Smooth muscle cell (in vitro differentiated cells): ENCODE data around the gene KDM6B. TPM values are rescaled to one million over a fixed set of nuclear protein-coding genes. Genes with fewer than 3 reads are reported as not detected.

Experiments used
- DNase-seq: peaks from one replicate; lab custom pipeline; 2025; ENCODE audit not compliant: unreplicated experiment; lab: John Stamatoyannopoulos, UW
- H2AFZ ChIP-seq: fragments of 200-600 bp; sonication (generic); 2 replicates; pipeline ENCODE4 v1.6.0; 2016; ENCODE audit warnings: antibody characterized with exemption, low read depth, mild to moderate bottlenecking
- H3F3A ChIP-seq: fragments of 200-600 bp; sonication (generic); 2 replicates; pipeline ENCODE4 v1.6.0; 2017; ENCODE audit warnings: antibody characterized with exemption, low read depth
- H3K27ac ChIP-seq: fragments of 200-600 bp; sonication (generic); 2 replicates; pipeline ENCODE4 v1.5.1; 2016; ENCODE audit warnings: low read depth, mild to moderate bottlenecking
- H3K27me3 ChIP-seq: fragments of 200-600 bp; sonication (generic); 2 replicates; pipeline ENCODE4 v1.6.1; 2016; ENCODE audit warnings: low read depth, mild to moderate bottlenecking
- H3K36me3 ChIP-seq: fragments of 200-600 bp; sonication (generic); 2 replicates; pipeline ENCODE4 v1.5.1; 2016; ENCODE audit warnings: low read depth
- H3K4me1 ChIP-seq: fragments of 200-600 bp; sonication (generic); 2 replicates; pipeline ENCODE4 v1.5.1; 2016; ENCODE audit warnings: low read depth
- H3K4me2 ChIP-seq: fragments of 200-600 bp; sonication (generic); 2 replicates; pipeline ENCODE4 v1.6.0; 2016; ENCODE audit warnings: mild to moderate bottlenecking
- H3K4me3 ChIP-seq: fragments of 200-600 bp; sonication (generic); 2 replicates; pipeline ENCODE4 v1.5.1; 2016; ENCODE audit warnings: mild to moderate bottlenecking
- H3K79me2 ChIP-seq: fragments of 200-600 bp; sonication (generic); 2 replicates; pipeline ENCODE4 v1.6.0; 2016; ENCODE audit warnings: low read depth, mild to moderate bottlenecking
- H3K9ac ChIP-seq: fragments of 200-600 bp; sonication (generic); 2 replicates; pipeline ENCODE4 v1.6.0; 2016; ENCODE audit warnings: low read depth
- H3K9me3 ChIP-seq: fragments of 200-600 bp; sonication (generic); replicated peaks from 2 replicates; pipeline ENCODE4 v1.5.1; 2016; ENCODE audit warnings: low read depth
- H4K20me1 ChIP-seq: fragments of 200-600 bp; sonication (generic); 2 replicates; pipeline ENCODE4 v1.6.0; 2016; ENCODE audit warnings: low read depth
- CTCF ChIP-seq: fragments of 200-600 bp; sonication (generic); IDR thresholded peaks from 2 replicates; pipeline ENCODE4 v1.5.1; 2017; ENCODE audit warnings: borderline replicate concordance, mild to moderate bottlenecking, antibody characterized with exemption; ENCODE audit not compliant: insufficient read depth, poor library complexity, severe bottlenecking
- WGBS: methylation state at CpG from one replicate; pipeline ENCODE4 v1.1.7; 2016; ENCODE audit warnings: low lambda C conversion rate; 5-methylcytosine and 5-hydroxymethylcytosine counted together
- polyA plus RNA-seq: library from polyadenylated mRNA; unstranded; fragments of >200 nt; fragmentation: Nextera tagmentation; extraction: Ambion mirVana; gene quantifications from 2 replicates; pipeline ENCODE4 v1.2.1, GENCODE V29; 2016
- total RNA-seq: library from RNA; depleted of rRNA; stranded (reverse); fragments of >200 nt; gene quantifications from 2 replicates; pipeline ENCODE4 v1.2.3, GENCODE V29; 2014

Gene KDM6B
- total and polyA plus RNA-seq, 2 experiments from 2014 or later: 5.8 to 9.1 TPM

GRCh38 chr17:7837408-7838088 is 3.5 kb downstream of the KDM6B start:
- Histone ChIP-seq H3K27me3 (no peaks in the 10 kb centered on the region), H3K4me2 (peak overlapping the region; percentile 90), H4K20me1 (peaks cover 26% of the 10 kb centered on the region), H3K9ac (peak overlapping the region; percentile 63), H2AFZ (no peak overlapping the region), H3K36me3 (no peaks in the 10 kb centered on the region), H3K27ac (peak overlapping the region; percentile 100), H3F3A (peaks cover 44% of the 10 kb centered on the region), H3K79me2 (peaks cover 22% of the 10 kb centered on the region), H3K9me3 (no peaks in the 10 kb centered on the region), H3K4me3 (peak overlapping the region; percentile 76), H3K4me1 (peaks cover 29% of the 10 kb centered on the region)
- WGBS: 5% methylated on average over 8 of the region's 8 CpGs
- DNase-seq: no peak
- TF ChIP-seq CTCF: no peak

DNA sequence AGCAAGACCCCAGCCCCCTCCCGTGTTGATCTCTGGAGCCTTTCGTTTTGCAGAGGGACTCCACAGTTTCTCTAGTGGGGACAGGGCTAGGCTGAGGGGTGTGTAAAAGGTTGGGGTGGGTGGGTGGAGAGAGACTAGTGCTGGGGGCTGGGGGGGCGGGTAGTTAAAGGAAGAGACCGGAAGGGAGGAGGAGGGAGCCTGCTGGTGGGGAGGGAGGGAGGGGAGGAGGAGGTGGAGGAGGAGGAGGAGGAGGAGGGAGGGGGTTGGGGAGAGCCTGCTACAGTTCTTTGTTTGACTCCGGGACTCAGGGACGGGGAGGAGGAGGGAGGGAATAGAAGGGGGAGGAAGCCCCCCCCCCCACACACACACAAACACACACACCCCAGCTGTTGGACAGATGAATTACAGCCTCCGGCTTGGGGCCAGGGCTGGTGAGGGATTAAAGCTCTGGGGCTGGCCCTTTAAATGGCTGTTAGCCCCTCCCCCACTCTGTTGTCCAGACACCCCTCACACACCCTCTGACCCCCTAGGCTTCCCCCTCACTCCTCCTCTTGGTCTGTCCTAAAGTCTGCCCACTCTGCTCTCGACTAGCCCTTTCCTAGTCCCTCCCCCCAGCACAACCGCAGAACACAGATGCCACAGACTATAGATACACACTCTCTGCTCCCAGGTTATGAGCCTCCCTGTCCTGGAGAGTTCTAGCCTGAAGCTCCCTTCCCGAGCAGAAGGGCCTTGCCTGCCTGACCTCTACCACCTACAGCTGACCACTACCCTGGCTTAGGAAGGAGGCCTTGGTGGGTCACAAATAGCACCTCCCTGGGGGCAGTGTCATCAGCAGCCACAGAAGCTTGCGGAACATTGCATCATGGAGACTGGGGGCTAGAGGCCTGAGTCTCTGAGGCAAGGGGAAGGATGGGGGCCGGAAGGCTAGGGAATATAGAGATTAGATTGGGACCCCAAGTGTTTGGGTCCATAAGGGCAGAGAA is 4.4 kb downstream of the KDM6B start:
- no peak overlapping the region for H2AFZ ChIP-seq
- peaks cover 28% of the 10 kb centered on the region for H3K4me1 ChIP-seq
- TF ChIP-seq CTCF: no peak
- H3K9ac ChIP-seq: peak overlapping the region; percentile 100
- H3F3A ChIP-seq: peaks cover 49% of the 10 kb centered on the region
- peak overlapping the region; percentile 90 for H3K4me2 ChIP-seq
- WGBS: 13% methylated on average over 6 of the region's 12 CpGs
- H3K36me3 ChIP-seq: no peaks in the 10 kb centered on the region
- peak overlapping the region; percentile 76 for H3K4me3 ChIP-seq
- H3K27me3 ChIP-seq: no peaks in the 10 kb centered on the region
- H3K27ac ChIP-seq: peak overlapping the region; percentile 100
- no peak for DNase-seq
- H4K20me1 ChIP-seq: peaks cover 26% of the 10 kb centered on the region
- no peaks in the 10 kb centered on the region for H3K9me3 ChIP-seq
- peaks cover 22% of the 10 kb centered on the region for H3K79me2 ChIP-seq

DNA sequence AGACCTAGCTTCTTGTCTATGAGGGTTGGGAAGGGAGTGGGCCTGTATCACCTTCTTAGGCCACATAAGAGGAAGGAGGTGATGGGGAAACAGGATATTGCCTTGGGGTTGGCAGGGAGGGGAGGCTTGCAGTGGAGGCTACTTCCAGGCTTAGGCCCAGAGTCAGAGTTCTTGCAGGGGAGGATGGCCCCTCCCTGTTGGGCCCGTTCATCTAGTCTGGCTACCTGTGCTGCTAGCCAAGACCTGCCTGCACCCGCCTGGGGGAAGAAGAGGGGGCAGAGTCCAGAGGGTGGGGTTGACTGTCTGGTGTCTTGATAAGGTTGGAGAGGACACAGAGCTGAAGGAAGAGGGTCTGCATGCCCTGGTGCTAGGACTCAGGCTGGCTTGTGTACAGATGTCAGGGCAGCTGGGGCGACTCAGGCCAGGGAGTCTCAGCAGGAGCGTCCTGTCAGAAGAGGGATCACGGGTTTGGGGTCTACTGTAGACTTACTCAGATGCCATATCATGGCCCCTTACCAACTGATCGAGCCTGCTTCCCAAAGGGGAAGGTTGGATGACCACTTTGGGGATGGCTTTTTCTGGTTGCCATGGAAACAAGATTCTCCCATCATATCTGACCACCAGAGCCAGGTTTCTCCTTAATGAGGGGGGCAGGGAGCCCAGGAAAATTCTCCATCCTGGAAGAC is 5.3 kb downstream of the KDM6B start:
- Histone ChIP-seq H3F3A (peaks cover 49% of the 10 kb centered on the region), H3K4me1 (peaks cover 26% of the 10 kb centered on the region), H3K9ac (peak overlapping the region; percentile 100), H3K36me3 (no peaks in the 10 kb centered on the region), H3K27me3 (no peaks in the 10 kb centered on the region), H4K20me1 (peaks cover 31% of the 10 kb centered on the region), H3K27ac (peak overlapping the region; percentile 100), H3K4me2 (peak overlapping the region; percentile 90), H3K79me2 (peaks cover 22% of the 10 kb centered on the region), H2AFZ (no peak overlapping the region), H3K4me3 (peak overlapping the region; percentile 76), H3K9me3 (no peaks in the 10 kb centered on the region)
- 58% methylated on average over 5 of the region's 6 CpGs for WGBS
- no peak for TF ChIP-seq CTCF
- DNase-seq: no peak
